ENCODE measurements around the gene NR2C2. TPM values are rescaled to one million over a fixed set of nuclear protein-coding genes. Genes with fewer than 3 reads are reported as not detected.

Gene NR2C2
- total and polyA plus RNA-seq, 9 of the 15 experiments (the other 6 are each of a cell fraction or from before 2014, with no cell fraction given), result 6.1 to 33.0 (median 14.6) TPM

- TF ChIP-seq MBD1 (CRISPR knock-in tag; IDR thresholded peaks at IDR 0.05) (no peak), WHSC1 (IDR thresholded peaks at IDR 0.05; ENCODE audit: low read length) (no peak), BCLAF1 (IDR thresholded peaks at IDR 0.05; ENCODE audit: borderline replicate concordance in 1 of 2, control insufficient read depth in 1 of 2, low read depth in 2 of 2, low read length in 1 of 2) (0 out of 4 replicates have a peak, but pooled peaks of 1 of the 2 experiments have one; percentile 9), GTF2E2 (tag; IDR thresholded peaks at IDR 0.05) (no peak), ZNF24 (IDR thresholded peaks at IDR 0.05) (peak; percentile 76), CBFB (CRISPR knock-in tag; IDR thresholded peaks at IDR 0.05) (no peak), SRF (CRISPR knock-in tag; IDR thresholded peaks at IDR 0.05) (no peak), ZNF778 (CRISPR knock-in tag; IDR thresholded peaks at IDR 0.05) (no peak), JUND (IDR thresholded peaks at IDR 0.05; ENCODE audit: borderline replicate concordance, low read depth, low read length) (no peak), JUND (tag; IDR thresholded peaks at IDR 0.05; ENCODE audit: borderline replicate concordance, low read depth, low read length) (0 out of 3 replicates have a peak, but pooled peaks have one; percentile 13), SMC3 (conservative IDR thresholded peaks at IDR 0.05; ENCODE audit: insufficient read depth, low read depth, low read length) (no peak), NR3C1 (CRISPR knock-in tag; IDR thresholded peaks at IDR 0.05) (no peak), CGGBP1 (CRISPR knock-in tag; IDR thresholded peaks at IDR 0.05) (no peak), MECOM (CRISPR knock-in tag; IDR thresholded peaks at IDR 0.05) (no peak), RHOXF2B (CRISPR knock-in tag; conservative IDR thresholded peaks at IDR 0.05) (no peak)
These were observed 2.9 kb downstream of the NR2C2 start (continued) for GRCh38 chr3:14950274-14950673.
